CD14-positive monocyte (primary cell): ENCODE measurements around the gene GABRG3. TPM values are rescaled to one million over a fixed set of nuclear protein-coding genes. Genes with fewer than 3 reads are reported as not detected.

Experiments used
- DNase-seq, 3 donors: peaks; one replicate each; pipeline ENCODE4 v3.0.0-alpha.2; 2011 to 2022
- H2AFZ ChIP-seq: 2 replicates; pipeline ENCODE4 v1.6.0; 2012; ENCODE audit warnings: mild to moderate bottlenecking, low read depth, low read length, inconsistent platforms; ENCODE audit not compliant: insufficient read depth, poor library complexity, severe bottlenecking
- H3K27ac ChIP-seq, 2 donors: 1 replicate in 1 of 2; 2 replicates in 1 of 2; pipeline ENCODE4 v1.5.1; 2012 to 2013; ENCODE audit warnings: low read length in 2 of 2, control low read depth in 1 of 2, inconsistent platforms in 1 of 2, low read depth in 1 of 2, mild to moderate bottlenecking in 1 of 2
- H3K27me3 ChIP-seq, 2 donors: one replicate each; pipeline versions ENCODE4 v1.6.0 to v1.6.1; 2011 to 2013; ENCODE audit warnings: low read length in 2 of 2; ENCODE audit not compliant: control insufficient read depth in 2 of 2, insufficient read depth in 2 of 2
- H3K36me3 ChIP-seq, 2 donors: replicated peaks in 1 of 2; 1 replicate in 1 of 2; 2 replicates in 1 of 2; pipeline versions ENCODE4 v1.5.1 to v1.6.1; 2012 to 2013; ENCODE audit warnings: low read length in 2 of 2, control low read depth in 1 of 2, inconsistent platforms in 1 of 2, mild to moderate bottlenecking in 1 of 2; ENCODE audit not compliant: insufficient read depth in 2 of 2, control insufficient read depth in 1 of 2
- H3K4me1 ChIP-seq, 2 donors: 1 replicate in 1 of 2; 2 replicates in 1 of 2; pipeline versions ENCODE4 v1.5.1 to v1.6.1; 2012 to 2013; ENCODE audit warnings: low read length in 2 of 2, control low read depth in 1 of 2, inconsistent platforms in 1 of 2, mild to moderate bottlenecking in 1 of 2, moderate library complexity in 1 of 2; ENCODE audit not compliant: insufficient read depth in 2 of 2, control insufficient read depth in 1 of 2
- H3K4me2 ChIP-seq: replicated peaks from 2 replicates; pipeline ENCODE3; 2012; ENCODE audit warnings: low read length, moderate library complexity, mild to moderate bottlenecking; ENCODE audit not compliant: poor library complexity, severe bottlenecking; ENCODE audit errors: extremely low read depth
- H3K4me3 ChIP-seq, 3 experiments: fragments of 200-600 bp in 1 of 3; sonication (generic) in 1 of 3; replicated peaks in 1 of 3; 1 replicate in 2 of 3; 2 replicates in 1 of 3; pipeline ENCODE4 v1.5.1; 2011 to 2013; ENCODE audit warnings: low read length in 3 of 3, mild to moderate bottlenecking in 3 of 3, control low read depth in 2 of 3, low read depth in 2 of 3, inconsistent platforms in 1 of 3, moderate library complexity in 1 of 3
- H3K79me2 ChIP-seq: 2 replicates; pipeline ENCODE4 v1.6.0; 2012; ENCODE audit warnings: mild to moderate bottlenecking, control low read depth, inconsistent platforms, low read length, moderate library complexity; ENCODE audit not compliant: insufficient read depth
- H3K9ac ChIP-seq: 2 replicates; pipeline ENCODE4 v1.6.0; 2017; ENCODE audit warnings: low read length, mild to moderate bottlenecking; ENCODE audit not compliant: insufficient read depth, poor library complexity, severe bottlenecking
- H3K9me3 ChIP-seq, 2 donors: replicated peaks in 1 of 2; 1 replicate in 1 of 2; 2 replicates in 1 of 2; pipeline versions ENCODE4 v1.5.1 to v1.6.1; 2012 to 2013; ENCODE audit warnings: low read length in 2 of 2, control low read depth in 1 of 2; ENCODE audit not compliant: control insufficient read depth in 1 of 2, insufficient read depth in 1 of 2
- H4K20me1 ChIP-seq: 2 replicates; pipeline ENCODE4 v1.6.0; 2012; ENCODE audit warnings: mild to moderate bottlenecking, low read length, control low read depth, moderate library complexity; ENCODE audit not compliant: insufficient read depth
- H3K27ac Mint-ChIP-seq, 7 donors: one replicate each; pipeline ENCODE4 v1.8.0; 2020; ENCODE audit warnings: mild to moderate bottlenecking in 7 of 7, mixed read lengths in 7 of 7, moderate library complexity in 6 of 7, inconsistent platforms in 2 of 7
- H3K27me3 Mint-ChIP-seq, 3 donors: one replicate each; pipeline ENCODE4 v1.8.0; 2021 to 2022; ENCODE audit warnings: low read depth in 3 of 3, mild to moderate bottlenecking in 3 of 3, mixed read lengths in 3 of 3, moderate library complexity in 3 of 3, inconsistent platforms in 1 of 3
- H3K36me3 Mint-ChIP-seq, 2 donors: one replicate each; pipeline ENCODE4 v1.8.0; 2020; ENCODE audit warnings: mixed read lengths in 2 of 2, inconsistent platforms in 1 of 2, mild to moderate bottlenecking in 1 of 2
- H3K4me1 Mint-ChIP-seq: one replicate; pipeline ENCODE4 v1.8.0; 2020; ENCODE audit warnings: mild to moderate bottlenecking, mixed read lengths
- H3K4me3 Mint-ChIP-seq, 2 donors: one replicate each; pipeline ENCODE4 v1.8.0; 2020; ENCODE audit warnings: mild to moderate bottlenecking in 2 of 2, mixed read lengths in 2 of 2, moderate library complexity in 1 of 2
- H3K9me3 Mint-ChIP-seq, 7 donors: one replicate each; pipeline ENCODE4 v1.8.0; 2020 to 2022; ENCODE audit warnings: mixed read lengths in 7 of 7, mild to moderate bottlenecking in 6 of 7, moderate library complexity in 6 of 7, inconsistent platforms in 2 of 7
- CTCF ChIP-seq: fragments of 200-600 bp; IDR thresholded peaks from one replicate; pipeline ENCODE4 v1.8.0; 2022; ENCODE audit warnings: antibody characterized with exemption, mild to moderate bottlenecking
- WGBS: methylation state at CpG from one replicate; pipeline ENCODE4 v1.1.5; 2013; ENCODE audit warnings: missing lambda C conversion rate; ENCODE audit not compliant: insufficient coverage; 5-methylcytosine and 5-hydroxymethylcytosine counted together
- intact Hi-C, 2 donors: fragments of 100-400 bp; cut with micrococcal nuclease; formaldehyde crosslinking; loops; one replicate each; pipeline versions ENCODE4 v1.15.0 to v1.15.1; 2023
- polyA plus RNA-seq, 3 donors: library from polyadenylated mRNA; depleted of rRNA in 1 of 3; unstranded in 2 of 3; stranded (reverse) in 1 of 3; fragments of 300-500 nt in 2 of 3; fragments of >200 nt in 1 of 3; fragmentation: Illumina TruSeq in 2 of 3; gene quantifications; 1 replicate in 2 of 3; 2 replicates in 1 of 3; pipeline ENCODE4 v1.2.3, GENCODE V29; 2012 to 2021

Gene GABRG3
- polyA plus RNA-seq, 3 donors = not detected

GRCh38 chr15:27392163-27392562, 421.2 kb downstream of the GABRG3 start:
- DNase-seq = no peak
- intact Hi-C loops = no loop called here
- H3K79me2 ChIP-seq = no peaks in the 10 kb centered on the region
- peaks cover 8 to 32% of the 10 kb centered on the region in 2 donors for H3K9me3 ChIP-seq
- no peak overlapping the region for H3K4me3 ChIP-seq
- Mint-ChIP-seq H3K36me3 (no peaks in the 10 kb centered on the region), H3K4me3 (no peak overlapping the region), H3K27me3 (peaks cover 0 to 2% (median 0%) of the 10 kb centered on the region in 3 donors), H3K9me3 (peaks cover 2 to 17% (median 9%) of the 10 kb centered on the region in 7 donors), H3K4me1 (no peaks in the 10 kb centered on the region), H3K27ac (no peak overlapping the region)
- 100% methylated on average over 1 of the region's 3 CpGs for WGBS
- H3K9ac ChIP-seq = no peak overlapping the region
- H2AFZ ChIP-seq = no peak overlapping the region
- H3K27ac ChIP-seq = no peak overlapping the region
- H3K27me3 ChIP-seq = no peaks in the 10 kb centered on the region
- H4K20me1 ChIP-seq = no peaks in the 10 kb centered on the region
- H3K4me2 ChIP-seq = no peak overlapping the region
- no peak for TF ChIP-seq CTCF
- H3K4me1 ChIP-seq = no peaks in the 10 kb centered on the region
- no peaks in the 10 kb centered on the region for H3K36me3 ChIP-seq

- peaks cover 5 to 23% of the 10 kb centered on the region in 2 donors for H3K9me3 ChIP-seq
- no peak for DNase-seq
- H3K36me3 Mint-ChIP-seq = no peaks in the 10 kb centered on the region
- no peak overlapping the region for H3K27ac ChIP-seq
- no peak overlapping the region for H3K4me3 ChIP-seq
- no peaks in the 10 kb centered on the region for H3K27me3 ChIP-seq
- no peaks in the 10 kb centered on the region for H3K4me1 ChIP-seq
- H3K9ac ChIP-seq = no peak overlapping the region
- no peaks in the 10 kb centered on the region for H3K27me3 Mint-ChIP-seq
- H3K9me3 Mint-ChIP-seq = peaks cover 0 to 16% (median 6%) of the 10 kb centered on the region in 7 donors
- no peak overlapping the region for H3K4me2 ChIP-seq
- TF ChIP-seq CTCF = no peak
- H3K79me2 ChIP-seq = no peaks in the 10 kb centered on the region
- H4K20me1 ChIP-seq = no peaks in the 10 kb centered on the region
- H2AFZ ChIP-seq = no peak overlapping the region
- intact Hi-C loops = no loop called here
- H3K27ac Mint-ChIP-seq = no peak overlapping the region
- WGBS = 83% methylated on average over 1 of the region's 2 CpGs
- H3K4me3 Mint-ChIP-seq = no peak overlapping the region
- no peaks in the 10 kb centered on the region for H3K4me1 Mint-ChIP-seq
- H3K36me3 ChIP-seq = no peaks in the 10 kb centered on the region
These were observed 425.5 kb downstream of the GABRG3 start for GRCh38 chr15:27396521-27396920.
